Astrocyte (in vitro differentiated cells and primary cell): ENCODE data around the gene C9orf50.

Experiments used
- CTCF ChIP-seq: IDR thresholded peaks from 2 replicates; pipeline ENCODE4 v1.5.1; 2011; ENCODE audit warnings: low read depth, mild to moderate bottlenecking, inconsistent platforms, low read length, moderate library complexity; ENCODE audit not compliant: insufficient read depth
- EZH2 ChIP-seq: IDR thresholded peaks from 2 replicates; pipeline ENCODE4 v1.6.1; 2012; ENCODE audit warnings: mild to moderate bottlenecking, low read length, inconsistent platforms; ENCODE audit not compliant: insufficient read depth

DNA sequence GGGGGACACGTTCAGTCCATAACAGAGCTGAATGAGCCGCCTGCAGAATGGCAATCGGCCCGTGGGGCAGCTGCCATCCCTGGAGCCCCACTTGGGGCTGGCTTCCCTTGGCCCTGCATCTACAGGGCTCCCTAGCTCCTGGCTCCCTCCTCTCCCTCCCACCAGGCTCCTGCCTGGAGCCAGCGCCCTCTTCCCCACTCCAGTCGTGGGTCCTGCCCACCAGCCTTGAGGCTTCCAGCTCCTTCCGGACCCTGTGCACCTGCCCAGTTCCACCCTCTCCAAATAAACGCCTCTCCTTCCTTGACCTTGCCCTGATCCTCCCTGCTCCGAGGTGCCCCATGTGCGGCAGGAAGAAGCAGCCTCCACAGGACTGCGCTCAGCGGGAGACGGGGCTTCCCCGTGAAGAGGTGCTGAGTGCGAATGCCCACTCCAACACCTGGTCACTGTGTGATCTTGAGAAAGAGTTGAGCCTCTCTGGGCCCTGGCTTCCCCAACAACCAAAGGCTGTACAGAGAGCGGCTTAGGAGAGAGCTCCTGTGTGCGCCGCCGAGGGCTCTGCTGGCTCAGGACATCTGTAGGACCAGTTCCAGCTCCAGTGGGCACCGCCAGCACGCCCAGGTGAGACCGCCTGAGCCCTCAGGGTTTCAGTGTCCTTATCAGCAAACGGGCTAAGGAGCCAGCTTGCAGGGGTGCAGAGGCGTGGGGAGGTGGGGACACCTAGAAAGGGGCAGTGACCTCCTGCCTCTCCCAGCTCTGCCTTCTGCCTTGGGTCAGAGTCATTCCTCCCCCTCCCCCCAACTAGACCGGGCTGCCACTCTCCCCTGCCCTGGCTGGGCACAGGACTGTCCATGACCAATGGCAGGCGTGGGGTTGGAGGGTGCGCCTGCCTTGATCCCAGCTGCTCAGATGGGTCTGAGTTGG is 12.1 kb downstream of the C9orf50 start:
- TF ChIP-seq CTCF, result no peak
- TF ChIP-seq EZH2, result no peak
